Mucosa of rectum (tissue), 2 donors: ENCODE measurements around the gene CHURC1.

ENCODE experiments used
- H3K27ac ChIP-seq, 2 donors: one replicate each; pipeline ENCODE4 v1.7.0; 2013; ENCODE audit warnings: inconsistent platforms in 2 of 2, low read depth in 2 of 2, low read length in 2 of 2
- H3K27me3 ChIP-seq, 2 donors: one replicate each; pipeline ENCODE4 v1.7.0; 2013; ENCODE audit warnings: low read length in 2 of 2; ENCODE audit not compliant: control insufficient read depth in 2 of 2, insufficient read depth in 2 of 2
- H3K36me3 ChIP-seq, 2 donors: one replicate each; pipeline ENCODE4 v1.7.0; 2013; ENCODE audit warnings: low read length in 2 of 2; ENCODE audit not compliant: control insufficient read depth in 2 of 2, insufficient read depth in 2 of 2
- H3K4me1 ChIP-seq, 2 donors: one replicate each; pipeline ENCODE4 v1.7.0; 2013; ENCODE audit warnings: low read length in 2 of 2, mild to moderate bottlenecking in 1 of 2; ENCODE audit not compliant: control insufficient read depth in 2 of 2, insufficient read depth in 2 of 2
- H3K4me3 ChIP-seq, 2 donors: one replicate each; pipeline ENCODE4 v1.7.0; 2013; ENCODE audit warnings: low read length in 2 of 2
- H3K9ac ChIP-seq, 2 donors: one replicate each; pipeline ENCODE4 v1.7.0; 2013; ENCODE audit warnings: low read length in 2 of 2, low read depth in 1 of 2, mild to moderate bottlenecking in 1 of 2
- H3K9me3 ChIP-seq, 2 donors: one replicate each; pipeline ENCODE4 v1.7.0; 2013; ENCODE audit warnings: low read length in 2 of 2; ENCODE audit not compliant: control insufficient read depth in 2 of 2
- donor health status: healthy.
- donor health status: Normal muscosa, but diverticular disease.

CHURC1 gene

DNA sequence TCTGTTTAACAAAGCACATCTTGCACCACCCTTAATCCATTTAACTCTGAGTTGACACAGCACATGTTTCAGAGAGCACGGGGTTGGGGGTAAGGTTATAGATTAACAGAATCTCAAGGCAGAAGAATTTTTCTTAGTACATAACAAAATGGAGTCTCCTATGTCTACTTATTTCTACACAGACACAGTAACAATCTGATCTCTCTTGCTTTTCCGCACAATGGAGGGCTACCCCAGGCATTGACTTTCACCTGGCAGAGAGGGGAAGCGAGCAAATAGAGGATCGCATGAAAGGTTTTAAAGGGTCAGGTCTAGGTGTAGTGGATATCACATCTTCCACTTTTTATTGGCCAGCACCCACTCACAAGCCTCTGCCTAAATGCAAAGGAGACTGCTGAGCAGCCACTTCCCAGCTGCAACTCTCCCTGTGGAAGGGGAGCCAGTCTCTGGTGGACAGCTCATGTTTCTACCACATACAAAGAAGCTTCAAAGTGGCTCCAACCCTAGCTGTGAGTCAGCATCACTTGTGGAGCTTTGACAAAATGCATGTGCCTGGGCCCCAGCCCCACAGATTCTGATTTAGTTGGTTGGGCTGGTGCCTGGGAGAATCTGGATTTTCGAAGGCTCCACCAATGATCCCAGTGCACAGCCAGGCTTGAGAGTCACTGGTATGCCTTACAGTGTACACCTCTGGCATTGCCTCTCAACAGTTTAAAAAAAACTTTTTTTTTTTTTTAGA lies 65.2 kb downstream of the CHURC1 start:
- no peaks in the 10 kb centered on the region for H3K36me3 ChIP-seq
- H3K27ac ChIP-seq, result no peak overlapping the region
- peaks cover 2 to 3% of the 10 kb centered on the region in 2 donors for H3K4me1 ChIP-seq

DNA sequence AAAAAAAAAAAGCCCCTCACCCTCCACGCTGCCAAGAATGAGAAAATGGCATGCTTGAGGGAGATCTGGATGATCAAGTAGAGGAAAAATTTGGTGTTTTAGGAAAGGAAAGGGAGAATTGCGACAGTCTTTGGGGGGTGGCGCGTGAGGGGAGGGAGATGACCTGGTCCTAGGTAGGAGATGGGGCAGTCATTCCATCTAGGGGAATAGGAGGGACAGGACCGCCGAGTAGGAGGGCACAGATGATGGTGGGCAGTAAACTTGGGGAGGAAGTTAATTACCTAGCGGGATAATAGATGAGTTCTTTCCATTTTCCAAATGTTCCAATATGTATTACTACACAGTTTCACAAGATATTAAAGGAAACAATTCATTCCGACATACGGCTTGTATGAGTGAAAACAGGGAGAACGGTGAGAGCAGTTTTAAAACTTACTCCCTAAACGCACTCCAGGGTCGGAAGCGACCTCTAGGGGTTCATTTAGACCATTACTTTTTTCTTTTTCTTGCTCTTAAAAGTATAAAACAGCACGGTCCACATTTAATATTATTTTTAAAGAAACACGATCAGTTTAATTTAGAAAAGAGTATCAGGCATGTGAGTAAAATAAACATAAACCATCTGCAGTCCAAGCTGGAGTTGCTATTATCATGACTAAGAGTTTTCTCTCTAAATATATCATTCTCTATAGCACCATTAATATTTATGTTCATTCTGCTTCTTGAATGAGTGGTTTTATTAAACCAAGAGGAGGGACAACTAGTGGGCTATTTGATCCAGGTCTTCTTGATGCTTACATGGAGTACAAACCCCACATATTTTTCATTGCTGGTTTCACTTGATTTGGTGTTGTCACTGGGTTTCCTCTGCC lies 69.4 kb downstream of the CHURC1 start:
- no peaks in the 10 kb centered on the region for H3K36me3 ChIP-seq
- H3K4me1 ChIP-seq, result peaks cover 9 to 15% of the 10 kb centered on the region in 2 donors
- H3K27me3 ChIP-seq, result no peaks in the 10 kb centered on the region
- H3K27ac ChIP-seq, result no peak overlapping the region
- H3K9ac ChIP-seq, result peak overlapping the region in 1 of 2 donors; percentile 47
- H3K9me3 ChIP-seq, result no peaks in the 10 kb centered on the region
- H3K4me3 ChIP-seq, result peak overlapping the region in 1 of 2 donors; percentile 32

More for the DNA sequence above, 65.2 kb downstream of the CHURC1 start:
- H3K9ac ChIP-seq, result no peak overlapping the region
- H3K9me3 ChIP-seq, result no peaks in the 10 kb centered on the region
- H3K4me3 ChIP-seq, result no peak overlapping the region
- no peaks in the 10 kb centered on the region for H3K27me3 ChIP-seq
